ENCODE results near the gene KIAA0232.
"Not testable (repeated sequence)": the region's sequence is repeated elsewhere in the genome, so short reads cannot be mapped to it uniquely, and the experiment has no call there.

KIAA0232 gene

DNA sequence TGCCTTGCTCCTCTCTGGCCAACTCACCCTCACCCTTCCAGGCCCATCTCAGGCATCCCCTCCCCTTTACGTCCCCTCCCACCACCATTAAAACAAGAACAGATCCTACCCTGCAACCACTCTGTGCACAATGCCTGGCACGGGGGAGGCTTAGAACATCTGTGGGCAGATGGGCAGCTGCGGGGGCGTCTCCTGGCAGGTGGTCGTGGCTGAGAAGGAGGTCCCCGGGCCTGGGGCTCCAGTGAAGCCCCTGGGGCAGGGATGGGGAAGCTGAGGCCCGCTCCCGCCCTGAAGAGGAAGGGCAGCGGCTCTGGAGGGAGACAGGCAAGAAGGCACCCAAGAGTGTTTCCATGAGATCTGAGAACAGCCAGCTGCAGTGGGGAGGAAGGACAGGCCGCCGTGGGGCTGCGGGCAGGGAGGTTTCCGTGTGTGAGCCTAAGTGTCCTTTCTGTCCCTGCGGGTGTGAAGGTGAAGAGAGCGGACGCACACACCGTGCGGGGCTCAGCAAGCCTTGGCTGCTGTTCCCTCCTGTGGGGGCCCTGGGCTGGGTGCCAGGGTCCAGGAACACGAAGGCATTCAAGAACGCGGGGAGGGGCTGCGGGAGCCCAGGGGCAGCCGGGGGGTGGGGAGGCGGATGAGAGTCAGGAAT is 119.3 kb downstream of the KIAA0232 start:
- TF ChIP-seq, protein P1, sequence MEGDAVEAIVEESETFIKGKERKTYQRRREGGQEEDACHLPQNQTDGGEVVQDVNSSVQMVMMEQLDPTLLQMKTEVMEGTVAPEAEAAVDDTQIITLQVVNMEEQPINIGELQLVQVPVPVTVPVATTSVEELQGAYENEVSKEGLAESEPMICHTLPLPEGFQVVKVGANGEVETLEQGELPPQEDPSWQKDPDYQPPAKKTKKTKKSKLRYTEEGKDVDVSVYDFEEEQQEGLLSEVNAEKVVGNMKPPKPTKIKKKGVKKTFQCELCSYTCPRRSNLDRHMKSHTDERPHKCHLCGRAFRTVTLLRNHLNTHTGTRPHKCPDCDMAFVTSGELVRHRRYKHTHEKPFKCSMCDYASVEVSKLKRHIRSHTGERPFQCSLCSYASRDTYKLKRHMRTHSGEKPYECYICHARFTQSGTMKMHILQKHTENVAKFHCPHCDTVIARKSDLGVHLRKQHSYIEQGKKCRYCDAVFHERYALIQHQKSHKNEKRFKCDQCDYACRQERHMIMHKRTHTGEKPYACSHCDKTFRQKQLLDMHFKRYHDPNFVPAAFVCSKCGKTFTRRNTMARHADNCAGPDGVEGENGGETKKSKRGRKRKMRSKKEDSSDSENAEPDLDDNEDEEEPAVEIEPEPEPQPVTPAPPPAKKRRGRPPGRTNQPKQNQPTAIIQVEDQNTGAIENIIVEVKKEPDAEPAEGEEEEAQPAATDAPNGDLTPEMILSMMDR (IDR thresholded peaks at IDR 0.05; ENCODE audit: low read depth, low read length) = no peak

DNA sequence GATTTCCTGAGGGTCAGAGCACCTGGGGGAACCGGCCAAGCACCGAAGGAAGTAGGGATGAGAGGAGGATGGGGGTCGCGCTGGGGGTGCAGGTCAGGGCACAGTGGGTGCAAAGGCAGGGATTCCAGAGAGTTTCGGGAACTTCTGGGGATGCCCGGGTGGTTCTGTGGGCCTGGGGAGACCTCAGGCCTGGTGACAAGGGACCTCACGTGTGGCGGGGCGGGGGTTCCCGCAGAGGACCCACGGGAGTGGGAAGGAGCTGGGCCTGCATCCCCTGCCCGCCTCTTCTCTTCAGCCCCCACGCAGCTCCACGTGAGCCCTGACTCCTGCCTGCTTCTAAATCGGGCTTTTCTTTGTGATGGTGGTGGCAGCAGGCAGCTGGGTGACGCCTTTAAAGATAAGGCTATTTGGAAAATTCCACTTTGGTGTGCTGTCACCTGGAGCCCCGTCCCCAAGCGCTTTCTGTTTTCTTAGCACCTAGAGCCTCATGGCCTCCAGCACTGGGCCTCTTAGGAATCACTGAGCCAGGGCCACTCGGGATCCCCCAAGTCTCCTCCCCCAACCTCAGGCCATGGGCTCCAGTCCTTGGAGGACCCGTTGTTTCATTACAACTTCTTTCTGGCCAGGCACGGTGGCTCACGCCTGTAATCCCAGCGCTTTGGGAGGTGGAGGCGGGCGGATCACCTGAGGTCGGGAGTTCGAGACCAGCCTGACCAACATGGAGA is 120.0 kb downstream of the KIAA0232 start:
- H3K4me1 ChIP-seq = peaks cover under 1% of the 10 kb centered on the region; the same call in 1 of the 2 replicates

More for the DNA sequence above, 119.3 kb downstream of the KIAA0232 start:
- no peak for DNase-seq
- Histone ChIP-seq H3K27me3 (no peaks in the 10 kb centered on the region), H3K36me3 (no peaks in the 10 kb centered on the region), H3K9me3 (no peaks in the 10 kb centered on the region), H3K4me1 (no peaks in the 10 kb centered on the region), H3K4me3 (ENCODE audit: low read depth, low read length) (no peak overlapping the region)

DNA sequence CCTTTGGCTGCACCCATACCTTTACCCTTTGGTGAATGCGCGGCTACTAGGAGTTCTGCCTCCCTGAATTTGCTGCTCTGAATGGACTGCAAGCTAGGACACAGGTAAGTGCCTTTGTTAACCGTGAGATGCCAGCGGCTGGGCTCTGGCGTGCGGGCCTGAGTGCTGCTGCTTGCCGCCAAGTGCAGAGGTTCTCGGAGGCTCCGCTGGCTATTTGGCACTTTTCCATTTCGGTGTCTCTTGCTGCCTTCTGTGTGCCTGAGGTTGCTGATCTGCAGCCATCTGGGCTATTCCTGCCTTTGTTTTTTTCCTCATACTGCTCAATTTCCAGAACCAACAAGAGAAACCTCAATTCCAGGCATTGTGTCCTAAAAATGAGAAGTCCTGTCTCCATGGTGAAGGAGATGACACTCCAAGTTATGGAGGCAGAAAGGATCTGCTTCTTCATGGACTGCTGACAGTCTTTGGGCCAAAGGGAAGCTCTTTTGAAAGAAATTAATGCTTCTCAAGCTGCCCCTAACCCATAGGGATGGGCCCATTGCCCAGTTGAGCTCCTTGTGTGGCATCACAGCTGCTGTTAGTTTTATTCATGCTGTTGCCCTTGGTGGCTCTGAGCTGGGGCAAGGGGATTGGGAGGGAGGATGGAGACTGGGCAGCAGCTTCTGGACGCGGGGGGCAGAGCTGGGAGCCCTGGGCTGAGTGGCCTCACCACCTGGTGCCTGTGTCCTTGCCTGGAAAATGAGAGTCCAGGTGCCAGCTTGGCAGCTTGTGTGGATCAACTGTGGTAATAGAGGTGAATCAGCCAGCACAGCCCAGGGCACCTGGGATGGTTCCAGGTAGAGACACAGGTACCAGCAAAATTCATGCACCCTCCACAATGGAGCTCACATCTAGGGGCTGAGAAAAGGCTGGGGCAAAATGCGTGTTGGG is 123.3 kb downstream of the KIAA0232 start:
- Histone ChIP-seq H3K9me3 (no peaks in the 10 kb centered on the region), H3K4me3 (ENCODE audit: low read depth, low read length) (no peak overlapping the region), H3K4me1 (peaks cover 13% of the 10 kb centered on the region), H3K27me3 (no peaks in the 10 kb centered on the region), H3K36me3 (no peaks in the 10 kb centered on the region)
- peak; percentile 37 for DNase-seq
- TF ChIP-seq, protein P1 (IDR thresholded peaks at IDR 0.05; ENCODE audit: low read depth, low read length) = no peak

More for the DNA sequence above, 120.0 kb downstream of the KIAA0232 start:
- Histone ChIP-seq H3K4me3 (ENCODE audit: low read depth, low read length) (no peak overlapping the region), H3K9me3 (no peaks in the 10 kb centered on the region), H3K36me3 (no peaks in the 10 kb centered on the region), H3K27me3 (no peaks in the 10 kb centered on the region)
- DNase-seq = no peak
- TF ChIP-seq, protein P1 (IDR thresholded peaks at IDR 0.05; ENCODE audit: low read depth, low read length) = no peak

DNA sequence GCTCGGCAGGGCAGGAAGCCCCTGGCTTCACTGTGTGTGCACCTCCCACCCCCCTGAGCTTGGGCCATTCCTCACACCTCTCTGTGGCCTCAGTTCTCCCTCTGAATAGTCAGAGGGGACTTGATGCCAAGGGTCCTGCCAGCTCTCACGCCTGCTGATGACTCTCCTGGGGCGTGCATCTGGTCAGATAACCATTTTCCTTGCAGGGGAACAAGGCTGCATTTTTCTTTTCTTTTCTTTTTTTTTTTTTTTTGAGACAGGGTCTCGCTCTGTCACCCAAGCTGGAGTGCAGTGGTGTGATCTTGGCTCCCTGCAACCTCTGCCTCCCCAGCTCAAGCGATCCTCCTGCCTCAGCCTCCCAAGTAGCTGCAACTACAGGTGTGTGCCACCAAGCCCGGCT is 124.0 kb downstream of the KIAA0232 start:
- DNase-seq; H3K4me3 ChIP-seq (ENCODE audit: low read depth, low read length); H3K27me3 ChIP-seq; H3K9me3 ChIP-seq; H3K36me3 ChIP-seq: not testable (repeated sequence)
- H3K4me1 ChIP-seq = peaks cover 13% of the 10 kb centered on the region

DNA sequence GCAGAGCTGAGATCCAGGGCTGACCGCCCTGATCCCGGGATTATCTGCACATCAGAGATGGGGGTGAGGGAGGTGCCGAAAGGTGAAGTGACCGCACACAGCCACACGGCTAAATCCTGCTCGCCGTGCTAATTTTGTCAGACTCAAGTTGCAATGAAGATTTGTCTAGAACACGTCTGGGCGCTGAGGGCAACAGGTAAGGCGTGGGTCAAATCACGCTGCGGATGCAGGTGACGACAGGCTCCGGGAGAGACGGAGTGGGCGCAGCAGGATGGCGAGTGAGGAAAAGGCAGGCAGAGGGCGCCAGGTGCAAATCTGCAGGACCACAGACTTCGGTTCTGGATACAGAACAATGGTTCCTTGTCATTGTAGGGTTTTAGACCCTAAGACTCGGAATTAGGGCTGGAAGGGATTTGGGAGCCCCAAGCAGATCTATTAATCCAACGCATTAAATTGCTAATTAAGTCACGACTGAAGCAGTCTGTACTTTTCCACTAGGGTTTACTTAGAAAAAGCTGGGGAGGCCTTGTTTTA is 125.2 kb downstream of the KIAA0232 start:
- peak; percentile 50 for DNase-seq
- TF ChIP-seq, protein P1 (IDR thresholded peaks at IDR 0.05; ENCODE audit: low read depth, low read length) = peak; percentile 58
- peaks cover 13% of the 10 kb centered on the region for H3K4me1 ChIP-seq
- peak overlapping the region; percentile 85; the same call in 1 of the 2 replicates for H3K4me3 ChIP-seq (ENCODE audit: low read depth, low read length)
- H3K36me3 ChIP-seq = no peaks in the 10 kb centered on the region
- no peaks in the 10 kb centered on the region for H3K9me3 ChIP-seq
- H3K27me3 ChIP-seq = no peaks in the 10 kb centered on the region
